Left lung (tissue), 10 donors: ENCODE measurements around the gene RNF38. TPM values are rescaled to one million over a fixed set of nuclear protein-coding genes. Genes with fewer than 3 reads are reported as not detected.

Experiments used
- ATAC-seq: fragments of 200-7000 bp; cut with Tn5 transposase; one replicate; pipeline ENCODE4 v1.9.1; 2020; ENCODE audit warnings: moderate library complexity
- DNase-seq, 4 donors: peaks; one replicate each; pipeline ENCODE4 v3.0.0-alpha.2; 2013 to 2020
- H3K27ac ChIP-seq, 2 donors: fragments of 200-600 bp; sonication (generic) in 1 of 2; one replicate each; pipeline versions ENCODE4 v1.5.0 to v1.8.0; 2020 to 2021
- H3K27me3 ChIP-seq, 2 donors: fragments of 200-600 bp; sonication (generic) in 1 of 2; one replicate each; pipeline versions ENCODE4 v1.5.0 to v1.8.0; 2020 to 2021
- H3K36me3 ChIP-seq, 2 donors: fragments of 200-600 bp; sonication (generic) in 1 of 2; one replicate each; pipeline versions ENCODE4 v1.5.0 to v1.8.0; 2020 to 2021
- H3K4me1 ChIP-seq, 2 donors: fragments of 200-600 bp; one replicate each; pipeline ENCODE4 v1.8.0; 2021
- H3K4me3 ChIP-seq, 2 donors: fragments of 200-600 bp; sonication (generic) in 1 of 2; one replicate each; pipeline versions ENCODE4 v1.5.0 to v1.8.0; 2020 to 2021; ENCODE audit warnings: mild to moderate bottlenecking in 1 of 2
- H3K9me3 ChIP-seq, 2 donors: fragments of 200-600 bp; sonication (generic) in 1 of 2; one replicate each; pipeline versions ENCODE4 v1.5.0 to v1.8.0; 2020 to 2021
- intact Hi-C, 2 donors: fragments of 100-400 bp; cut with DNase I; formaldehyde crosslinking; loops; one replicate each; pipeline versions ENCODE4 v1.11.2 to v1.14.2; 2022
- polyA plus RNA-seq, 6 donors: library from polyadenylated mRNA; unstranded; fragments of 120-200 nt; gene quantifications; one replicate each; pipeline ENCODE4 v1.2.1, GENCODE V29; 2013; ENCODE audit not compliant: insufficient read length in 6 of 6
- total RNA-seq, 2 donors: library from RNA; stranded (reverse); fragmentation: NEBNext Ultra II Directional; extraction: Animal tissue kit (Norgen Biotek cat#: 25700); gene quantifications; one replicate each; pipeline ENCODE4 v1.2.1, GENCODE V29; 2021
- TF ChIP-seq, protein P1 (sequence below), 2 donors: fragments of 200-600 bp; sonication (generic) in 1 of 2; IDR thresholded peaks; one replicate each; pipeline versions ENCODE4 v1.5.0 to v1.8.0; 2021; ENCODE audit warnings: antibody characterized with exemption in 2 of 2
- donor health status: DM: no; HTN: yes; CAD: no.
- donor health status: DM: no; HTN: no; CAD: no.

RNF38 gene
- total and polyA plus RNA-seq, 8 donors: 35.5 to 47.2 (median 41.0) TPM

DNA sequence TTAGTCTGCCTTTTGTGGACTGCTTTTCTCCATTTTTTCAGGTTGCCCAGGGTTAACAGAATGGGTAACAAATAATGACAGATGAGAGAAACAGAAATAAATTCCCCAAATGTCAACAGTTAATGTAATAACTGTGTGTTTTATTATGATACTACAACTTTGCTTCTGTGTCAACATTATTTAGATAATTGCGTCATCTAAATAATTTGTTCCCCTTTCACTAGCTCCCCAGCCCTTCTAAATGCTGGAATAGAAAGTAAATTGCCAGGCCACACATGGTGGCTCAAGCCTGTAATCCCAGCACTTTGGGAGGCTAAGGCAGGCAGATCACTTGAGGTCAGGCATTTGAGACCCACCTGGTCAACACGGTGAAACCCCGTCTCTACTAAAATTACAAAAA is 53.5 kb downstream of the RNF38 start:
- ATAC-seq: no peak
- no peaks in the 10 kb centered on the region for H3K27me3 ChIP-seq
- no peaks in the 10 kb centered on the region for H3K9me3 ChIP-seq
- no peak overlapping the region for H3K4me3 ChIP-seq
- no peaks in the 10 kb centered on the region for H3K4me1 ChIP-seq
- no peak overlapping the region for H3K27ac ChIP-seq
- no peak for DNase-seq
- peaks cover 0 to 79% of the 10 kb centered on the region in 2 donors for H3K36me3 ChIP-seq
- intact Hi-C loops: no loop called here
- TF ChIP-seq, protein P1, sequence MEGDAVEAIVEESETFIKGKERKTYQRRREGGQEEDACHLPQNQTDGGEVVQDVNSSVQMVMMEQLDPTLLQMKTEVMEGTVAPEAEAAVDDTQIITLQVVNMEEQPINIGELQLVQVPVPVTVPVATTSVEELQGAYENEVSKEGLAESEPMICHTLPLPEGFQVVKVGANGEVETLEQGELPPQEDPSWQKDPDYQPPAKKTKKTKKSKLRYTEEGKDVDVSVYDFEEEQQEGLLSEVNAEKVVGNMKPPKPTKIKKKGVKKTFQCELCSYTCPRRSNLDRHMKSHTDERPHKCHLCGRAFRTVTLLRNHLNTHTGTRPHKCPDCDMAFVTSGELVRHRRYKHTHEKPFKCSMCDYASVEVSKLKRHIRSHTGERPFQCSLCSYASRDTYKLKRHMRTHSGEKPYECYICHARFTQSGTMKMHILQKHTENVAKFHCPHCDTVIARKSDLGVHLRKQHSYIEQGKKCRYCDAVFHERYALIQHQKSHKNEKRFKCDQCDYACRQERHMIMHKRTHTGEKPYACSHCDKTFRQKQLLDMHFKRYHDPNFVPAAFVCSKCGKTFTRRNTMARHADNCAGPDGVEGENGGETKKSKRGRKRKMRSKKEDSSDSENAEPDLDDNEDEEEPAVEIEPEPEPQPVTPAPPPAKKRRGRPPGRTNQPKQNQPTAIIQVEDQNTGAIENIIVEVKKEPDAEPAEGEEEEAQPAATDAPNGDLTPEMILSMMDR (IDR thresholded peaks at IDR 0.05): no peak

DNA sequence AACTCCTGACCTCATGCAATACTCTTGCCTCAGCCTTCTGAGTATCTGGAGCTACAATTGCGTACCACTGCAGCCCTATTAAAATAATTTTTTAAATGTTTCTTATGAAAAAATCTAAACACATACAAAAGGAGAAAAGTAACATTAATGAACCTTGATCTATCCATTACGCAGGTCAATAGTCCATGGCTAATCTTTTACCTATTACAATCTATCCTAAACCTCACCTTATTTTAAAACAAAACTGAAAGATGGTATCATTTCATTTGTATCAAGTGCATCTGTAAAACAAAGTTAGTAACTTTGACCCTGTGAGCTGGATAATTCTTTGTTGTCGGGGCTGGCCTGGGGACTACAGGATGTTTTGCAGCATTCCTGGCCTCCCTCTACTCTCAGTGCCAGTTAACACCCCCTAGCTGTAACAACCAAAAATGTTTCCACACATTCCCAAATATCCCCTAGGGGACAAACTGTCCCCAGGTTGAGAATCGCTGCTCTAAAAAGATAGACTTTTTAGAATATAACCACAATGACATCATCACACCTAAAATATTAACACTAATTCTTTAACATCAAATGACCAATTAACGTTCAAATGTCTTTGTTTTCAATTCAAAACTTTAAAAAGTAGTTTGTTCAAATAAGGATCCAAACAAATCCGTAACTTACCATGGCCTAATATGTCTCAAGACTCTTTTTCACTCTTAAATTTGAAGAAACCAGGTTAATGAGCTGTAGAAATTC is 54.8 kb downstream of the RNF38 start:
- Histone ChIP-seq H3K4me3 (no peak overlapping the region), H3K27me3 (no peaks in the 10 kb centered on the region), H3K27ac (no peak overlapping the region), H3K9me3 (no peaks in the 10 kb centered on the region), H3K36me3 (peaks cover 0 to 79% of the 10 kb centered on the region in 2 donors), H3K4me1 (no peaks in the 10 kb centered on the region)
- TF ChIP-seq, protein P1 (IDR thresholded peaks at IDR 0.05): no peak
- no peak for DNase-seq
- intact Hi-C loops: no loop called here
- no peak for ATAC-seq

DNA sequence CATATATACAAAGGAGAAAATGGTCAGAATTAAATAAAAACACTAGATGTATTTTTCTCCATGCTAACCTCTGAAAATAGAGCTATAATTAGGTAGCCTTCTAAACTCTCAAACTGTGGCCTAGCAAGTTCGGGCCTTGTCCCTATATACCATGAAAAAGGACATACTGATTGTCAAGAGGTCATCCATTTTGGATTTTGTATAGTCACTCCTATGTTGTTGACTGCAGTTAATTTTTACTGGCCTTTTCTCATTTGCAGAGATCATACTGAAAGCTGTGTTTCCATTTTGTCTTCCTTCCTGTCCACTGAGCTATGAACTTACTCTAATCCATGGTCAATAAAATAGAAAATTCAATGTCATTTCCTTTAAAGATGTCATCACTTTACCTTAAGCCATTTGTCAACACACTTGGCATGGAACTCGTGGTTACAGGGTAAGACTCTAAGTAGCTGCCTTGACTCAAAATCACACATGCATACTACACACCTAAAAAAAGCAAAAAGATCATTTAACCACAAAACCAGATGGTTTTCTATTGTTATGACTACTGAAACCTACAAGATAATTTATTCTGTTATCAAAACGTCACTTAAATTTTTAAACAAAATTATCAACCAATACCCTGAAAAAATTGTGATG is 58.0 kb downstream of the RNF38 start:
- Histone ChIP-seq H3K27ac (no peak overlapping the region), H3K27me3 (no peaks in the 10 kb centered on the region), H3K36me3 (peaks cover 0 to 80% of the 10 kb centered on the region in 2 donors), H3K9me3 (no peaks in the 10 kb centered on the region), H3K4me1 (no peaks in the 10 kb centered on the region), H3K4me3 (no peak overlapping the region)
- TF ChIP-seq, protein P1 (IDR thresholded peaks at IDR 0.05): no peak
- no peak for DNase-seq
- intact Hi-C loops: no loop called here
- no peak for ATAC-seq

DNA sequence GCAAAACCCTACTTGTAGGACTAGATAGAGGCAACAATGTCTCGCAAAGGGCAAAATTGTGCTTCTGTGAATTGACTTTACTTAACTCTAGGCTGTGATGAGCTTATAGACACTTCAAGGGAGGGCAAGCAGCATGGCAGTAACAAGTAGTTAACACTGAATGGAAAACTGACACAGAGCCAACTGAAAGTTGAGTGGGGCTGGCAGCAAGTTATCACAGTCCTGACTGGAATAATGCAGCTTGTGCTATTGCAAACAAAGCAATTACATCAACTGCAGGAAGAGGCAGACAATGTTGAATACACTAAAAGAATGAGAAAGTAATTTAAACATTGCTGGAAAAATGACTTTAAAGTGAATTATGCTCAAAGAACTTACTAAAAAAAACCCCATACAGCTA is 62.2 kb downstream of the RNF38 start:
- TF ChIP-seq, protein P1 (IDR thresholded peaks at IDR 0.05): no peak
- no peaks in the 10 kb centered on the region for H3K27me3 ChIP-seq
- H3K4me1 ChIP-seq: no peaks in the 10 kb centered on the region
- peaks cover 0 to 80% of the 10 kb centered on the region in 2 donors for H3K36me3 ChIP-seq
- ATAC-seq (peak; percentile 90), DNase-seq (no peak)
- peak overlapping the region in 1 of 2 donors; percentile 4 for H3K27ac ChIP-seq
- H3K4me3 ChIP-seq: no peak overlapping the region
- intact Hi-C loops: no loop called here
- no peaks in the 10 kb centered on the region for H3K9me3 ChIP-seq

DNA sequence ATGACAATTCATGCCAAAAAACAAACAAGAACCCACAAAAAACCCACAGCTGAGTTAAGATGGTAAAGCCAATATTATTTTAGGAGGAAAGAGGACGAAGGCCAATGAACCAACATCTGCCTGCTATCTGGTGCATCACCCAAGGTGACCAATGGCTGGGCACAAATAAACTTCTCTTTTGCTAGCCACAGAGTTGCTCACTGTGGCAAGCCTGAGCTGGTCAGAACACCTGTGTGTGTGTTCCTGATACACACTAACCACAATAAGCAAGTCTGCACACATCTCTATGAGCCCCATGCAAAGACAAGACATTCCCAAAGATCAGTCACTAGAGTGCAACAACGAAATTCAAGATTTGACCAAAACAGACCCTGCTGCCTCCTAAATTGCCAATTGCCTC is 63.1 kb downstream of the RNF38 start:
- DNase-seq: no peak
- no peaks in the 10 kb centered on the region for H3K9me3 ChIP-seq

More for the DNA sequence above, 63.1 kb downstream of the RNF38 start:
- Histone ChIP-seq H3K27me3 (no peaks in the 10 kb centered on the region), H3K27ac (no peak overlapping the region), H3K4me1 (no peaks in the 10 kb centered on the region), H3K36me3 (peaks cover 0 to 71% of the 10 kb centered on the region in 2 donors), H3K4me3 (no peak overlapping the region)
- intact Hi-C loops: no loop called here
- no peak for ATAC-seq
- TF ChIP-seq, protein P1 (IDR thresholded peaks at IDR 0.05): no peak
